ENCODE data around the gene LDLRAD3.

GRCh38 chr11:35990170-35990569 is 46.3 kb downstream of the LDLRAD3 start:
- TF ChIP-seq POLR2A (IDR thresholded peaks at IDR 0.05; ENCODE audit: borderline replicate concordance, extremely low read depth, insufficient read depth, insufficient read length) = no peak
- no peak for TF ChIP-seq CTCF (IDR thresholded peaks at IDR 0.05 in 2 of 3, conservative IDR thresholded peaks at IDR 0.05 in 1 of 3; ENCODE audit: borderline replicate concordance in 1 of 3, insufficient read depth in 1 of 3, low read depth in 2 of 3, low read length in 2 of 3)
- no peak for TF ChIP-seq SIN3A (IDR thresholded peaks at IDR 0.05; ENCODE audit: low read depth)
- no peak for TF ChIP-seq FOSL1 (IDR thresholded peaks at IDR 0.05; ENCODE audit: low read depth)
